CD4-positive, alpha-beta T cell (primary cell): ENCODE measurements around the gene SMAD4. TPM values are rescaled to one million over a fixed set of nuclear protein-coding genes. Genes with fewer than 3 reads are reported as not detected.

Experiments
- ATAC-seq: fragments of 200-7000 bp; cut with Tn5 transposase; one replicate; pipeline ENCODE4 v1.10.0; 2022; ENCODE audit warnings: mild to moderate bottlenecking; ENCODE audit not compliant: poor library complexity
- CTCF ChIA-PET: fragments of 350-600 bp; sonication (Branson Sonifier 250); formaldehyde crosslinking; loops from one replicate; lab custom pipeline; 2021; ENCODE audit warnings: antibody characterized with exemption, inconsistent platforms; lab: Charles Lee
- POLR2A ChIA-PET: fragments of 350-600 bp; sonication (Branson Sonifier 250); formaldehyde crosslinking; loops from one replicate; lab custom pipeline; 2021; ENCODE audit warnings: antibody characterized with exemption, inconsistent platforms; lab: Charles Lee
- DNase-seq, 14 experiments: peaks; one replicate each; pipeline ENCODE4 v3.0.0-alpha.2; 2013 to 2020; ENCODE audit warnings: mixed read lengths in 2 of 14
- H3K27ac ChIP-seq, 2 donors: one replicate each; pipeline versions ENCODE4 v1.5.1 to v1.7.0; 2013; ENCODE audit warnings: low read length in 2 of 2, low read depth in 1 of 2, mild to moderate bottlenecking in 1 of 2
- H3K27me3 ChIP-seq, 2 experiments: 1 replicate in 1 of 2; 2 replicates in 1 of 2; pipeline versions ENCODE4 v1.6.1 to v1.7.0; 2013; ENCODE audit warnings: low read length in 2 of 2, control low read depth in 1 of 2, mild to moderate bottlenecking in 1 of 2, moderate library complexity in 1 of 2; ENCODE audit not compliant: insufficient read depth in 2 of 2, control insufficient read depth in 1 of 2
- H3K36me3 ChIP-seq: one replicate; pipeline ENCODE4 v1.6.1; 2013; ENCODE audit warnings: low read length, control low read depth; ENCODE audit not compliant: insufficient read depth
- H3K4me1 ChIP-seq: one replicate; pipeline ENCODE4 v1.6.1; 2013; ENCODE audit warnings: low read length, control low read depth; ENCODE audit not compliant: insufficient read depth
- H3K4me3 ChIP-seq: one replicate; pipeline ENCODE4 v1.5.1; 2013; ENCODE audit warnings: mild to moderate bottlenecking, low read length, moderate library complexity
- H3K9me3 ChIP-seq, 2 experiments: 1 replicate in 1 of 2; 2 replicates in 1 of 2; pipeline versions ENCODE4 v1.6.1 to v1.7.0; 2013; ENCODE audit warnings: low read length in 2 of 2, mild to moderate bottlenecking in 2 of 2, control low read depth in 1 of 2, moderate library complexity in 1 of 2; ENCODE audit not compliant: control insufficient read depth in 1 of 2, insufficient read depth in 1 of 2
- H3K27ac Mint-ChIP-seq: one replicate; pipeline ENCODE4 v1.8.0; 2020; ENCODE audit warnings: mixed read lengths
- H3K27me3 Mint-ChIP-seq: one replicate; pipeline ENCODE4 v1.8.0; 2021; ENCODE audit warnings: mixed read lengths
- H3K36me3 Mint-ChIP-seq: one replicate; pipeline ENCODE4 v1.8.0; 2021; ENCODE audit warnings: low read depth, mixed read lengths
- H3K4me1 Mint-ChIP-seq: one replicate; pipeline ENCODE4 v1.8.0; 2021; ENCODE audit warnings: low read depth, mixed read lengths
- H3K4me3 Mint-ChIP-seq: one replicate; pipeline ENCODE4 v1.8.0; 2020; ENCODE audit warnings: mild to moderate bottlenecking, mixed read lengths
- H3K9me3 Mint-ChIP-seq: one replicate; pipeline ENCODE4 v1.8.0; 2020; ENCODE audit warnings: mixed read lengths
- CTCF ChIP-seq: fragments of 200-600 bp; IDR thresholded peaks from one replicate; pipeline ENCODE4 v1.8.0; 2022; ENCODE audit warnings: antibody characterized with exemption, mild to moderate bottlenecking
- intact Hi-C, 2 experiments: fragments of 100-400 bp; cut with DNase I in 1 of 2; cut with micrococcal nuclease in 1 of 2; formaldehyde crosslinking; loops; one replicate each; pipeline versions ENCODE4 v1.15.1 to v1.9.0; 2023 to 2025; cut with DNase I, micrococcal nuclease
- total RNA-seq, 174 experiments: library from RNA in 2 of 174; stranded (reverse) in 2 of 174; gene quantifications; one replicate each; pipeline ENCODE4 v1.2.3 and lab custom pipeline; 2021 to 2026

SMAD4 gene
- total RNA-seq, 2 experiments from 2014 or later, result 82.0 to 82.9 TPM

GRCh38 chr18:51123481-51123880 is 93.5 kb downstream of the SMAD4 start:
- Histone ChIP-seq H3K36me3 (no peaks in the 10 kb centered on the region), H3K27me3 (peaks cover 0 to 2% of the 10 kb centered on the region in 2 experiments), H3K4me3 (no peak overlapping the region), H3K4me1 (no peaks in the 10 kb centered on the region), H3K9me3 (peaks cover 0 to 6% of the 10 kb centered on the region in 2 experiments), H3K27ac (no peak overlapping the region)
- ATAC-seq (no peak), DNase-seq (no peak)
- H3K4me1 Mint-ChIP-seq, result no peaks in the 10 kb centered on the region
- no peaks in the 10 kb centered on the region for H3K9me3 Mint-ChIP-seq
- H3K27ac Mint-ChIP-seq, result no peak overlapping the region
- H3K27me3 Mint-ChIP-seq, result no peaks in the 10 kb centered on the region
- intact Hi-C loops, result no loop called here
- TF ChIP-seq CTCF, result no peak
- H3K4me3 Mint-ChIP-seq, result no peak overlapping the region
- CTCF ChIA-PET, result no interaction called here
- POLR2A ChIA-PET, result no interaction called here
- H3K36me3 Mint-ChIP-seq, result no peaks in the 10 kb centered on the region

GRCh38 chr18:51123936-51124486 is 94.0 kb downstream of the SMAD4 start:
- Histone ChIP-seq H3K36me3 (no peaks in the 10 kb centered on the region), H3K4me3 (no peak overlapping the region), H3K4me1 (no peaks in the 10 kb centered on the region), H3K27me3 (peaks cover 0 to 2% of the 10 kb centered on the region in 2 experiments), H3K9me3 (peaks cover 0 to 6% of the 10 kb centered on the region in 2 experiments), H3K27ac (no peak overlapping the region)
- ChIA-PET CTCF (no interaction called here), POLR2A (no interaction called here)
- intact Hi-C loops, result no loop called here
- H3K9me3 Mint-ChIP-seq, result no peaks in the 10 kb centered on the region
- H3K36me3 Mint-ChIP-seq, result no peaks in the 10 kb centered on the region
- no peaks in the 10 kb centered on the region for H3K27me3 Mint-ChIP-seq
- TF ChIP-seq CTCF, result no peak
- DNase-seq (no peak), ATAC-seq (no peak)
- H3K4me1 Mint-ChIP-seq, result no peaks in the 10 kb centered on the region
- H3K27ac Mint-ChIP-seq, result no peak overlapping the region
- H3K4me3 Mint-ChIP-seq, result no peak overlapping the region

GRCh38 chr18:51125976-51126375 is 96.0 kb downstream of the SMAD4 start:
- Histone ChIP-seq H3K27ac (no peak overlapping the region), H3K4me3 (no peak overlapping the region), H3K36me3 (no peaks in the 10 kb centered on the region), H3K4me1 (no peaks in the 10 kb centered on the region), H3K27me3 (peaks cover 0 to 2% of the 10 kb centered on the region in 2 experiments), H3K9me3 (peaks cover 0 to 6% of the 10 kb centered on the region in 2 experiments)
- intact Hi-C loops, result no loop called here
- CTCF ChIA-PET, result no interaction called here
- no peaks in the 10 kb centered on the region for H3K27me3 Mint-ChIP-seq
- ATAC-seq (no peak), DNase-seq (no peak)
- H3K27ac Mint-ChIP-seq, result no peak overlapping the region
- no peak for TF ChIP-seq CTCF
- no peaks in the 10 kb centered on the region for H3K4me1 Mint-ChIP-seq
- no peaks in the 10 kb centered on the region for H3K9me3 Mint-ChIP-seq
- POLR2A ChIA-PET, result no interaction called here
- no peak overlapping the region for H3K4me3 Mint-ChIP-seq
- no peaks in the 10 kb centered on the region for H3K36me3 Mint-ChIP-seq
